ENCODE results near the gene RASAL2. TPM values are rescaled to one million over a fixed set of nuclear protein-coding genes. Genes with fewer than 3 reads are reported as not detected.

Gene RASAL2
- 11.8 and 13.1 TPM in 2 replicates for total RNA-seq

GRCh38 chr1:178093951-178094738 is at the start of gene RASAL2:
TSS of gene RASAL2 (plus strand) at chr1:178094104. CDS start at chr1:178094493, 389 bp downstream.
- DNase-seq (ENCODE audit: low read depth in 2 of 2): peak; percentile 63 to 81

GRCh38 chr1:178046591-178047270 is 47.2 kb upstream of the RASAL2 start:
- DNase-seq (ENCODE audit: low read depth in 2 of 2): no peak

- DNase-seq (ENCODE audit: low read depth in 2 of 2): no peak
These were observed 46.4 kb upstream of the RASAL2 start for GRCh38 chr1:178047403-178048093.

GRCh38 chr1:178048426-178048825 is 45.5 kb upstream of the RASAL2 start:
- DNase-seq (ENCODE audit: low read depth in 2 of 2): no peak

GRCh38 chr1:178048883-178049282 is 45.0 kb upstream of the RASAL2 start:
- DNase-seq (ENCODE audit: low read depth in 2 of 2): no peak

- DNase-seq (ENCODE audit: low read depth in 2 of 2): no peak
These were observed 43.8 kb upstream of the RASAL2 start for GRCh38 chr1:178050084-178050483.

- DNase-seq (ENCODE audit: low read depth in 2 of 2): peak in 1 of 2 donors; percentile 68
These were observed 42.8 kb upstream of the RASAL2 start for GRCh38 chr1:178051071-178051470.

- peak; percentile 61 to 65 for DNase-seq (ENCODE audit: low read depth in 2 of 2)
These were observed 41.0 kb upstream of the RASAL2 start for GRCh38 chr1:178052650-178053461.

- no peak for DNase-seq (ENCODE audit: low read depth in 2 of 2)
These were observed 38.8 kb upstream of the RASAL2 start for GRCh38 chr1:178055093-178055492.

- DNase-seq (ENCODE audit: low read depth in 2 of 2): peak; percentile 59 to 66
These were observed 38.0 kb upstream of the RASAL2 start for GRCh38 chr1:178055779-178056471.

GRCh38 chr1:178057141-178057765 is 36.7 kb upstream of the RASAL2 start:
- DNase-seq (ENCODE audit: low read depth in 2 of 2): peak in 1 of 2 donors; percentile 38

GRCh38 chr1:178057912-178058534 is 35.9 kb upstream of the RASAL2 start:
- peak; percentile 62 to 78 for DNase-seq (ENCODE audit: low read depth in 2 of 2)

- peak; percentile 84 to 88 for DNase-seq (ENCODE audit: low read depth in 2 of 2)
These were observed 32.9 kb upstream of the RASAL2 start for GRCh38 chr1:178060789-178061556.

- no peak for DNase-seq (ENCODE audit: low read depth in 2 of 2)
These were observed 32.3 kb upstream of the RASAL2 start for GRCh38 chr1:178061620-178062019.

GRCh38 chr1:178064191-178064821 is 29.6 kb upstream of the RASAL2 start:
- no peak for DNase-seq (ENCODE audit: low read depth in 2 of 2)

- no peak for DNase-seq (ENCODE audit: low read depth in 2 of 2)
These were observed 28.7 kb upstream of the RASAL2 start for GRCh38 chr1:178065250-178065649.

GRCh38 chr1:178066296-178066907 is 27.5 kb upstream of the RASAL2 start:
- DNase-seq (ENCODE audit: low read depth in 2 of 2): no peak

Data from lung microvascular endothelial cell (primary cell).